LNCaP clone FGC (cell line): ENCODE results near the gene KCNK15.

Source experiments
- DNase-seq: peaks from one replicate; pipeline ENCODE4 v3.0.0-alpha.2; 2011; ENCODE audit warnings: low read depth
- H3K4me3 ChIP-seq: 2 replicates; pipeline ENCODE4 v1.5.1; 2011; ENCODE audit warnings: mild to moderate bottlenecking, low read depth, low read length, control low read depth
- CTCF ChIP-seq: IDR thresholded peaks from 2 replicates; pipeline ENCODE4 v1.5.1; 2012; ENCODE audit warnings: mild to moderate bottlenecking; ENCODE audit not compliant: control insufficient read depth, insufficient read depth; ENCODE audit errors: extremely low read depth

The KCNK15 gene

GRCh38 chr20:44734938-44735337 lies 10.7 kb upstream of the KCNK15 start:
- DNase-seq, result no peak
- no peak for TF ChIP-seq CTCF
- no peak overlapping the region for H3K4me3 ChIP-seq

GRCh38 chr20:44735816-44736169 lies 9.9 kb upstream of the KCNK15 start:
- TF ChIP-seq CTCF, result no peak
- DNase-seq, result no peak

GRCh38 chr20:44736170-44737021 lies 9.3 kb upstream of the KCNK15 start:
- no peak overlapping the region for H3K4me3 ChIP-seq
- TF ChIP-seq CTCF, result no peak
- no peak for DNase-seq

More at GRCh38 chr20:44735816-44736169, 9.9 kb upstream of the KCNK15 start:
- no peak overlapping the region for H3K4me3 ChIP-seq

- no peak for TF ChIP-seq CTCF
- no peak overlapping the region for H3K4me3 ChIP-seq
These were observed 8.5 kb upstream of the KCNK15 start for GRCh38 chr20:44737116-44737515.

GRCh38 chr20:44738813-44739477 lies 6.7 kb upstream of the KCNK15 start:
- H3K4me3 ChIP-seq, result peak overlapping the region; percentile 18; the same call in 1 of the 2 replicates
- TF ChIP-seq CTCF, result no peak
- DNase-seq, result peak; percentile 83

More at GRCh38 chr20:44737116-44737515, 8.5 kb upstream of the KCNK15 start:
- DNase-seq, result no peak

- no peak for DNase-seq
- H3K4me3 ChIP-seq, result no peak overlapping the region
- no peak for TF ChIP-seq CTCF
These were observed 5.7 kb upstream of the KCNK15 start for GRCh38 chr20:44739942-44740341.
